Stimulated activated CD8-positive, alpha-beta memory T cell treated with anti-CD3 and anti-CD28 coated beads, Interleukin-12 subunit alpha, Interleukin-12 subunit beta, amount 100 ng/mL, for 1 hour (primary cell): ENCODE results near the gene TMEM9B.
"Not testable (repeated sequence)": the region's sequence is repeated elsewhere in the genome, so short reads cannot be mapped to it uniquely, and the experiment has no call there.

Experiments
- DNase-seq: peaks from one replicate; pipeline ENCODE4 v3.0.0-alpha.2; 2020; ENCODE audit warnings: low read depth

Gene TMEM9B

DNA sequence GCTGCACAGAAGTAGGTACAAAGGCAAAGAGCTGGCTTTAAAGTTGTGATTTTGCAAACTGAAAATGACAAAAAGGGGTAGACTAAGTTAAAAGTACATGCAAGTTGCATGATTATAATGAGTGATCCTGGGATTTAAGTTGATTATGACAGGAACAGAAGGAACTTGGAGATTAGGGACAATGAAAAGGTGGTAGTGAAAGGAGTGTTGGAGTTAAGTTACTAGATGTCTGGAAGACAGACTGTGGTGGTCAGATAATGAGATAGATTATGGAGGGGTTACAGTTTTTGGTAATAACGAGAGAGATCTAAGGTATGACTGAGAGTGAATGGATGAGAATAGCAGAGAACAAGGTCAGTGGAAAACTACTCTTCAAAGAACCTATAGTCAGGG, 7.7 kb upstream of the TMEM9B start:
- no peak for DNase-seq

DNA sequence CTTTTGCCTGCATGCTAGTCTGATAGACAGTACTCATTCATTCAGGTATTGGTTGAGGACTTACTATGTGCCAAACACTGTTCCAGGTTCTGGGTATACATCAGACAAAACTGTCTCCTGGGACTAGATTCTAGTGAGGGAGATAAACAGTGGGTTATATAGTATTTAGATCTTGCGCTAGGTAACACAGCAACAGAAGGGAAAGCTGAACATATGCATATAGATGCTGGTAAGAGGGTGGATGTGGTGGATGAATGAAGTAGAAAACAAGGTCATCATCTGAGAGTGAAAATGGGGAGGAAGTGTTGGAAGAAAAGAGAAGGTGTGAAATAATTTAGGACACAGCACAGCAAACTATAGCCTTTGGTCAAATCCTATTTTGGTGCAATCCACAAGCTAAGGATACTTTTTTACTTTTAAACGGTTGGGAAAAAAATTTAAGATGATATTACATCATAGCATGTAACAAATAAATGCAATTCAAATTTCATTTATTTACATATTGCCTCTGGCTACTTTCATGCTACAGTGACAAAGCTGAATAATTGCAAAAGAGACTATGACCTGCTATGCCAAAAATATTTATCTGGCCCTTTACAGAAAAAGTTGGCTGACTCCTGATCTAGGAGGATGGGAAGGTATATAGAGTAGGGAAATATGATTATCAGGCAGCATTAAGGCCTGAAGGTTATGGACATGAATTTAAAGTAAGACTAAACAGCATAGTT, 7.1 kb upstream of the TMEM9B start:
- DNase-seq, result no peak

DNA sequence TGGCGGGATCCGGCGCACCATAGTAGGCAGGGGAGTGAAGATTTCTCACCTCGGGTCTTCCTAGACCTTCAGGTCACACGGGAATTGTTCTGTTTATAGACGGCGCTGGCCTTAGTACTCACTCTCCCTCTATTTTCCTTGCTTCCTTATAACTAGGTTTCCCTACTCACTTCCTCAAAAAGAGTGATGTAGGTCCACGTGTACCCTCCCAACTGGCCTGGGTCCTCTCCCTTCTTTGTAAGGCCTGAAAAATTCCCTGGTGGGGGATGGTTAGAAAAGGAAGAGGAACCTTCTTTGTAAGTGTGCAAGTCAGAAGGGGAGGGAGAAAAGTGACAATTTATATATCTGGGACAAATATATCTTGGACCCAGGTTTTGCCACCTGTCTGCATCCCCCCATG, 2.9 kb upstream of the TMEM9B start:
- no peak for DNase-seq

DNA sequence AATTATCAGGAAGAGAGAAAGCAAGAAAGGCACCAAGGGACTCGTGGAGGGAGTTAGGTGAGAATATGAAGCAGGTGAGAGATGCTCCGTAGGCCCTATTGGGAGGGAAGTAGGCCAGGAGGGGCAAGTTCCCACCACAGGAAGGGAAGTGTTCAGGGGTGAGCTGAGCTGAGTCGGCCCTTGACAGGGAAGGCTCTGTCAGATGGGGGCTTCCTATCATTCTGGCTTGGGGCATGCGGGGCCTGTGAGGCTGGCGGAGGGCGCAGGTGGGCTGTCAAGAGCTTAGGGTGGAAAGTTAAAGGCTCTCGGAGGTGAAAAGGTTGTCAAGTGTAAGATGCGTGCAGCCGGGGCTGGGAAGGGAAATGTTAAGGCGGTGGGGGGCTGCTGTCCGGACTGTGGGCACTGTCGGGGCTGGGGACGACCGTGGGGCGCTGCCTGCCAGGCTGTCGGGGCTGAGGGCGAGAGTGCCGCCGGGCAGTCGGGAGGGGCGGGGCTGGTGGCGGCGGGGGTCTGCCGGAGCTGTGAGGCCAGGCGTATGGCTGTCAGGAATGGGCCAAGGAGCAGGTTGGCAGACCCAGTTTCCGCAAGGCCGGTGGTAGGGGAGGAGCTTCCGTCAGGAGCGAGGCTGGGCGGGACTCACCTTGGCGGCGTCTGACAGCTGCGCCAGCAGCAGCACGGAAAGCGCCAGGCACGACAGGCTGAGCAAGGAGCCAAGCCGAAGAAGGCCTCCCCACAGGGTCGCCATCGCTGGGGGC, 496 bp downstream of the TMEM9B start:
- DNase-seq, result peak; percentile 65

DNA sequence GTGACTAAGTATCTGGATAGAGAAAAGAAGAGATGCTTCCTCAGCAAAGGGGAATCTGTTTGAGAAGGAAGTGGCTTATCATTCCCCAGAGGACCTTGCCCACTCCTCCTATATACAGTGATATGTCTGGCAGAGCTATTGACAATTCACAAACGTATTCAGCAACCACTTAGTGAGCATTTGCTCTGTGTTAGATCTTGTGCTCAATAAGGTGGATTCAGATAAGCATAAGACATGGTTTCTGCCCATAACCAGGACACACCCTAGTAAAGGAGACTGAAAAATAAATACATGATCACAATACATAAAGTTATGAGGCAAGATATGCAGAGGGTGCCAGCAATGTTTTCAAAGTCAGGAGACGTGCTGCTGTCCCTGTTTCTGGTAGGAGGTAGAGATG, 1.4 kb downstream of the TMEM9B start:
- no peak for DNase-seq

DNA sequence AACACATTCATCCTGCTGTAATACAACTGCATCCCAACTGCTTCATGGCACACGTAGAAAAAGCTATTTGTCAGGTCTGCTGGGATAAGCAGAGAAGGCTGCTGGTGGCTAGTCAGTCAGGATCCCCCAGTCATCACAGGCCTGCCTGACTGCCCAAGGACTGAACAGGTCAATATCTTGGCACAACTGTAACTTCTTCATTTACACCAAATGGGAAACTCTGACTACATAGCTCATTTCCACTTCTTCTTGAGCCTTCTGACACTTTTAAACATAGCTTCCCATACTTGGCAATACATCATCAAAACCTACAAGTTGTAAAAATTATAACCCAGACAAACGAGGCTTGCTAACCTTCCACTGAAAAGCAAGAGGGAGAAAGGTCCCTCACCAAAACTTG, 2.8 kb downstream of the TMEM9B start:
- no peak for DNase-seq

DNA sequence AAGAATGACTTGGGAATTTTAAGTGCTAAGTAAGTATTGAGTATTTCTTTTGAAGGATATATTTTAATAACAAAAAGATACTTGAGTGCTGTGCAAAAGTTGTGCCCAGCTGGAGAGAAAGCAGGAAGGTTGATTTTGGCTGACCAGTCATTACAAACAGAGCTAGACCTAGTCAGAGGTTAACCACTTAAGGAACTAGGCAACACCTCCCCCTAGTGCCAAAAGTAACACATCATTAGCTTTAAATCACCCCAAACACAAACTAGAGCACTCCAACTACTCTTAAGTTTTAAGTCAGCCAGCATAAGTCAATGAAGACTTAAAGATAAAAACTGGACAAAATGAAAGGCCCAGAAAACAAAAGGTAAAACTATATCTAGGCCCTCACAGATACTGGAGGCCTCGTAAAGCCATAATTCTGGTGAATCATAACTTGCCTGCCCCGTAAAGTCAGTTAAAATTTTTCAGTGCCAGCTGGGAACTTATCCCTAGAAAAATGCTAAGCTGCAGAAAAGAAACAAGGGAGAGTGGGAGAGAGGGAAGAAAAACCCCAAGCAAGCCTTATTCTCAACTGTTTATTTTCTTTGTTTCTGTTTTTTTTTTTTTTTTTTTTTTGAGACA, 4.6 kb downstream of the TMEM9B start:
- no peak for DNase-seq

DNA sequence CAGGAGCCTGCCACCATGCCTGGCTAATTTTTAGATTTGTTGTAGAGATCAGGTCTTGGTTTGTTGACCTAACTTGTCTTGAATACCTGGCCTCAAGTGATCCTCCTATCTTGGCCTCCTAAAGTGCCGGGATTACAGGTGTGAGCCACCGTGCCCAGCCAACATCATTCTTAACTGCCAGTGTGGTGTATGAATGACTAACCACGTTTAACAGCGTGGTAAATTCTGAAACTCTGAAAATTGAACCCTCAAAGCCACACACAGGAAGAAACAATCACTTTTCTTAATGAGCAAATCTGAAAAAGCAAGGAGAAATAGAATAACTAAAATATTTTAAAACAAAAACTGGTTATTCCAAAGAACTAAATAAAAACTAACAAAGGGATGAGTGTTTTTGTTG, 7.4 kb downstream of the TMEM9B start:
- DNase-seq, result no peak

DNA sequence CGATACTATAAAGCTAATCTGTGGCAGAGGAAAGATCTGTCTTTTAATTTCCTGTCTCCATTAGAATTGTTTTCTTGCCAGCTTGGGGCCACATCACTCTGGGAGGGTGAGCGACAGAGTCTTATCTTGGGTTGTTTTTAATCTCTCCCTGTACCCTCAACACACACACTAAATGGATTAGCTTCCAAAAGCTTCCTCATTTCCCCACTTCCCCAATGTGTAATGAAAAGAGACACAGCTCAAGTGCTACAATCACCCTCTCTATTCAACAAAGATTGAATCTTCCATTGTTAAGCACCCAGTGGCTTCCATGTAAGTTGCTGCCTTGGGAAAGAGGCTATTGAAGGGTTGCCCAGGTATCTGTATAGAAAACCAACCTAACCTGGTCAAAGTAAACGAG, 15.4 kb downstream of the TMEM9B start:
- no peak for DNase-seq

DNA sequence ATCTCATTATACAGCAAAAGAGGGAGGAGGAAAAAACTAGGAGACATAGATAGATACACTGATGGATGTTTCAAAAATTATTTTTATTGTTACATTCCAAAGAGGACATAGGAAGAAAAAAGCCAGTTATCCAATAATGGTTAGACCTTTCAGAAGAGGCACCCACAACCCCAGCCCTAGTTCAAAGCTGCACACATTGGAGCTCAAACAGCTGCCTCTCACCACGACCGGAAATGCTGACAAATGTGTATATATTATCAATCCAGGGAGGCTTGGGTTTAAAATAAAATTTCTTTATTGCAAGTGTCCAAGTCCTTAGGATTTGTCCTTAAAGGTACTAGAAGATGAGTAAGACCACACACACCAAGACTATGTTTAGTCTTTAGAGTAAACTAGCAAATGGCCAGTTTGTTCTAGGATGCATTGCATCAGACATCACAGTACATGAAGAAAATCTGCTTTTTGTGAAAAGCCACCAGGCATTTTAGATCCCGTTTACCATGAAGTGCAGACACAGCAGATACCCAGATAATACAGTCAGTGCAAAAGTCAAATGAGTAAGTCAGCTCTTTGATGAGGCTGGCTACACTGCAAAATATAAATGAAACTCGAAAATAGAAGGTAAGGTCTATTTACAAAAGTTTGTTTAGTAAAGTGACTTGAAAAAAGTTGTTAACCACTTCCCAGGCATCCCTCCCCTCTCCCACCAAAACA, 16.9 kb downstream of the TMEM9B start:
- DNase-seq, result no peak

DNA sequence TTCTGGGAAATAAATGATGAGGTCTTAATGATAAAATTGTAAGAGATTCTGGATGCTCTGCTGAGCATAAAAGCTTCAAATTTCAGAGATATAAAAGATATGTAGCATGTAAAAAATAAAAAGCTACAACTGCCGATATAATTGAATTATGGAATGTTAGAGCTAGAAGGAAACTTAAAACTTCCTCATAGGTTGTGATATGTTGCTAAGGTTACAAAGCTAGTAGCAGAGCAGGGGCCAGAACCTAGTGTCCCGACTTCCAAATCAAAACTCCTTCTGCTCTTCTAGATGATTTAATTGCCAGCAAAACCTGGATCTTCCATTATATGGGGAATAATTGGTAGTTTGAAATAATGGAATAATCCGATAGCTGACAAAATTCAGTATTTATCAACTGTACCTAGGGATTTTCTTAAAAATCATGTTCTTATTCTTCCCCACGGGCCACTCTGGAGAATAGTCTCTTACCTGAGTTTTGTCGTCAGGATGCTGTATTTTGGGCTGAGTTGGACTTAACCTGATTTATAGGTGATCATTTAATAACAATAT, 21.6 kb downstream of the TMEM9B start, which contains the start of gene ASCL3:
ASCL3 (minus strand) TSS at position 499 of the 549 bp plus-strand sequence. CDS start 4,855 bp downstream, outside the sequence.
- no peak for DNase-seq

DNA sequence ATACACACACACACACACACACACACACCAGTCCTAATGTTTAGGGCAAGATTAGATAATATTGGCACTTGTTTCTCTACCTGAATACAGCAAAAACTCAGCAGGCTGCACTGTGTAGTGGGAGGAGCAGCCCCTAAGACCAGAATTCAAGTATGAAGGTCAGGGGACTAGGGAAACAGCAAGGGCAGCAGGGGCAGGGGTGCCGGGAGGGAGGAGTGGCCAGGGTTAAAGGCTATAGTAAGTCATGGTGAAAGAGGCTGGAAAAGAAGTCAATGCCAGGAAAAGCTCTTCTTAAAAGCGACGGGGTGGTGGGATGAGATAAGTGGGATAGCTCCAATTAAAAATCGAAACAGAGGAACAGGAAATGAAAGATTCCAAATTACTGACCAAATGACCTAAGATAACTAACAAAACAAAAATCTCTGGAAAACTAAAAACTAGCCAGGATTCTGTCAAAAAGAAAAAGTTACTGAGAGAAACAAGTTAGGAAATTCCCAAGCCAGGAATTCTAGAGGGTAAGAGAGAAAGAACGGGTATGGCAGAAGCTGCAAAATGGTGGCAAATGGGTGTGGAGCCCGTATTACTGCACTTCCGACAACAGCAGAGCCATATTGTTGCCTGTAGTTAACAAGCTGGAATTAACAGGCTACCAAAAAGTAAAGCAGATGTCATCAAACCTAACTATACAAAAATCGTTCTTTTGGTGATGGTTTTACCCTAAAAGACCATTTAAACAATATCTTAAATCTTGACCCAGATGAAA, 22.7 kb downstream of the TMEM9B start:
- no peak for DNase-seq

DNA sequence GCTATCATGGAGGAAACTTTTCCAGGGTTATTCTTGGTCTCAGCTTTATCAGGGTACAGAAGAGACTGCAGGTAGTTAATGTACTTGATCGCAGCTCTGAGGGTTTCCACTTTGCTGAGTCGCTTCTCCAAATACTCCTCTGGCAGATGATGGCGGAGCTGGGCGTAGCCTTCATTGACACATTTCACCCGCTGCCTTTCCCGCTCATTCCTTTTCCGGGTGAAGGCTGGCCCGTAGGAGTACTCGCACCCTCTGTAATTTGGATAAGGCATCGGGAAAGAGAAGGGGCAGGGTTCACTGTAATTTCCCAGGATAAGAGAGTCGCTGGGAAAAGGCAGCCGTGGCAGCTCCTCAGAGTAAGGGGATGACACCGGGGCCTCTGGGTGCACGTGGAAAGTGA, 26.6 kb downstream of the TMEM9B start:
- DNase-seq, result no peak

DNA sequence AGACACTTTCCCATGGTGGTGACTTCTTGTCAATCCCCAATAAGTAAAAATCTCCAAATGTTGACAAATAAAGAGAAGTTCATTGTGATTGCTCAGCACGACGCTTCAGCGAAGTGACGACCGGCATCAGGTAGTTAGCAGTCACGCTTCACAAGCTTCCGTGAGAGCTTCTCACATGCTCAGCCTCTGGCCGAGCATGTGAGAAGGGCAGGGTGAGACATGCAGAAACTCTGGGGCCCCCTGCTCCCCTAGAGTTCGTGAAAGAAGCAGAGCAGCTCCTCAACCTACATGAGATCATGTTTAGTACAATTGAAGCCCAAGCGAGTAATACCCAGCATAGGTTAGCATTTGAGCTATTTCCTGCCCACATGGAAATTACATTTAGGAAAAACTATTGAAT, 27.1 kb downstream of the TMEM9B start:
- DNase-seq, result no peak

DNA sequence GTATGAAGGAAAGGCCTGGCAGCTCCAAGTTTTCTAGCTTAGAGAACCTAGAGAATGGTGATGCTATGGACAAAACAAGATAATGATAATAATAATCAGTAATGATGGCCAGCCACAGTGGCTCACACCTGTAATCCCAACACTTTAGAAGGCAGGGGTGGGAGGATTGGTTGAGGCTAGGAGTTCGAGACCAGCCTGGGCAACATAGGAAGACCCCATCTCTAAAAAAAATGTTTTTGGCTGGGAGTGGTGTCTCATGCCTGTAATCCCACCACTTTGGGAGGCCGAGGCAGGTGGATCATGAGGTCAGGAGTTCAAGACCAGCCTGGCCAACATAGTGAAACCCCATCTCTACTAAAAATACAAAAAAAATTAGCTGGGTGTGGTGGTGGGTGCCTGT, 28.5 kb downstream of the TMEM9B start:
- not testable (repeated sequence) for DNase-seq

DNA sequence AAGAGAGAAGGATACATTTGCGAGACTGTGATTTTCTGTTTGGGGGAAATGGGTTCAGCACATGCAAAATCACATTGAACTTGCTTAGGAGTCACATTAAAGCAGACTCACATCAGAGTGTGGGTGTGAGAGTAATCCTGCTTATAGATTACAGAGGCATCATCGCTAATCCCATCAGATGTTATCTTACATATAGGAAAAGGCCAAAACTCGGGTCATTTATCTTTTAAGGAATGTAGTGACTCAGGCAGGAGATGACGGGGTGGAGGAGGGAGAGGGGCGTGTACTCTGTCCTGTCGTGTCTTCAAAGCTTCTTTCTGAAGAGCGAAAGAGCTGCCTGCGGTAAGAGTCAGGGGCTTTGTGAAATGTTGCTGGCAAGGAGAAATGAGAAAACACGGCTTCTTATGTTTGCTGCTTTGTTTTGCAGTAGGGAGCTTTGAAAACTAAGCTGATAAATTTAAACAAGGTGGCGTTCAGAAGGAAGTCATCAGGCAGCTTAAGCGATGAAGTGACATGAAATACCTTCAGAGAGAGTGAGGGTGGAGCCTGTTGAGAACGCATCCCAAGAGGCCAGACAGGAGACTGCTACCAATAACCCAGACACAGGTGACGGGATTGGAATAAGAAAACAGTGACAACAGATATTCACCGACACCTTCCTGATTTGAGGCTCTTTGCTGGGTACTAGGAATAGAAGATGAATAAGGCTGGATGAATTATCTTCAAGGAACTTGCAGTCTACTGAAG, 29.3 kb downstream of the TMEM9B start:
- no peak for DNase-seq

DNA sequence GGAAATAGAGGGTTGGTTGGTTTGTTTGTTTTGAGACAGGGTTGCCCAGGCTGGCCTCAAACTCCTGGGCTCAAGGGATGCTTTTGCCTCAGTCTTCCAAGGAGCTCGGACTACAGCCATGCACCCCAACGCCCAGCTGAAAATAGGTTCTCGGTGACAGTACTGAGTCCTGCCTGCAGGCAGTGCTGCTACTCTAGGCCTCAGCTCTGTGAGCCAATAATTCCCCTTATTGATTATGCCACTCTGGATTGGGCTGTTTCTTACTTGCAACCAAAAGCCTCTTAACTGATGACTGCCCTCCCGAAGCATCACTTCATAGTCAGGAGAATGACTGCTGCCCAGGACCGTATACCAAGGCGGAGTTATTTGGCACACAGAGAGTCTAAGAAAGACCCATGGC, 30.3 kb downstream of the TMEM9B start:
- DNase-seq, result no peak

DNA sequence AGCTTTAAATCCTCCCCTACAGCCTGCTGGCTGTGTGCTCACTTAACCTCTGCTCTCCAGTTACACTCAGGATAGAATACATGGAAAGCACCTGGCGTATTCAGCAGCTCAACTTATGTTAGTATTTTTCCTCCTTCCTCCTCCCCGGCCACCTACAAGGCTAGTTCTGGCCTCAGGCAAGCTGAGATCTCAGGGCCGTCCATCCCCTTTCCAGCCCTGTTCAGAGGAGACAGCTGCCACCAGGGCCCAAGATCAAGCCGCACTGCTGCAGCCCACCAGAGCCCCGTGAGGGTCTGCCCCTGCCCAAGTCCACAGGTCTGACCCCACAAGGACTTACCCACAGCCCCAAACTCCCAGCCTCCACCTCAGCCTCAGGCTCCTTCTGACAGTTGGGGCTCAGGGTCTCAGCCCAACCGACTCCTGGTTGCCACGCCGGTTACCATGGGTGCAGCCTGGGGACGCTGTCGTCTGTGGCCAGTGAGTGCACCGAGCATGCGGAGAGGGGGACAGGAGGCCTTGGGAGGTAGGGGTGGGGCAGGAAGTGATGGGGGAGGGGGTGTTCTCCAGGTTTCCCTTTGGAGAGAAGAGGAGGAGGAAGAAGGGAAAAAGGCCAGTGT, 31.6 kb downstream of the TMEM9B start, which contains the start of gene C11orf16:
C11orf16 (minus strand) TSS at position 384 of the 617 bp plus-strand sequence. CDS start 639 bp downstream, outside the sequence.
- DNase-seq, result no peak

DNA sequence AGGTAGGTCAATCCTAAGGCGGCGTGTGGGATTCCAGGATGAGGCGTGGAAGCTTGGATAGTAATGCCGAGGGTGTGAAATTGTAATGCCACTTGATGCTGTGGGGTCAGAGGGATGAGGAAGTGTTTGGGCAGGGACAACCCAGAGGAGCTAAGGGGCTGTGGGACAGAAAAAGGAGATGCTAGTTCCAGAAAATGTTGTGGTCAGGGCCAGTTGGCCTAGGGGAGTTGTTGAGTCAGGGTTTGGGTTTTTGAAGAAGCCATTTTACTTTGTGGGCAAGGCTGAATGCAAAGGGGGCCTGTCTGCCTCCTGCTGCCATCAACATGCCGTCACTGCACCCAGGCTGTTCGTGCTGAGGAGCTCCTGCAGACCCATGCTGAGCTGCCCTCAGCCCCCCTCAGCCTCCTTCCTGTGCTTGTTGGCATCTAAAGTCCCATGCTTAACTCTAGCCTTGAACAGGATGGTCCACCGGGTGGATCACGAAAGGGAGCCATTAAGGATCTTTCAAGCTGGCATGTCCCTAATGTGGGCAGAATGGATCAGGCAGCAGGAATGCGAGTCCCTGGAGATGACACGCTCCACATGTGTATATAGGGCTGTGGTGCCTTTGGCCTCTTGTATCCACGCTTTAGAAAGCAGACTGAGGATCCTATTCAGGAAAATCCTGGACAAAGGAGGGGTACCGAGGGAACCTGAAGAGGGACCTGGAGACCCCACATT, 33.6 kb downstream of the TMEM9B start:
- DNase-seq, result no peak
